OCI-LY3 (cell line): ENCODE measurements around the gene NEMP2.

Source experiments
- EZH2phosphoT487 ChIP-seq: fragments of 200-600 bp; shearing (Covaris generic); IDR thresholded peaks from 2 replicates; pipeline ENCODE4 v1.6.1; 2018; ENCODE audit warnings: antibody characterized with exemption, mixed run types, low read depth
- TF ChIP-seq, protein P1 (sequence below): fragments of 200-600, 300-600 bp; sonication (generic); IDR thresholded peaks from 2 replicates; pipeline ENCODE4 v1.5.1; 2014; ENCODE audit warnings: antibody characterized with exemption, low read length, low read depth

DNA sequence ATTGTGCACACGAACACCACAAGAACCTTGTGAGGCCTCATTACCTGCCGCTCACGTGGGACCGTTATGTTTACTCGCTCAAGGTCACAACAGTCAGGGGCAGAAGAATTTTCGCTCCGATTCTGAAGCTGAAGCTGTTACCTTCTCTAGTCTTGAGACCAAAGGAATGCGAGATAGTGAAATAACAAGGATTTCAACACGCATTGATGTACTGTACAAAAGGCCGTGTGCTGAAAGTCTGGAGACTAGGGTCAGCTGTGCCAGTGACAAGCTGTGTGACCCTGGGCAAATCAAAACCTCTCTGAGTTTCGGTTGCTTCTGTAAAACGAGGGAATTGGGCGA is 583 bp downstream of the NEMP2 start:
- TF ChIP-seq, protein P1, sequence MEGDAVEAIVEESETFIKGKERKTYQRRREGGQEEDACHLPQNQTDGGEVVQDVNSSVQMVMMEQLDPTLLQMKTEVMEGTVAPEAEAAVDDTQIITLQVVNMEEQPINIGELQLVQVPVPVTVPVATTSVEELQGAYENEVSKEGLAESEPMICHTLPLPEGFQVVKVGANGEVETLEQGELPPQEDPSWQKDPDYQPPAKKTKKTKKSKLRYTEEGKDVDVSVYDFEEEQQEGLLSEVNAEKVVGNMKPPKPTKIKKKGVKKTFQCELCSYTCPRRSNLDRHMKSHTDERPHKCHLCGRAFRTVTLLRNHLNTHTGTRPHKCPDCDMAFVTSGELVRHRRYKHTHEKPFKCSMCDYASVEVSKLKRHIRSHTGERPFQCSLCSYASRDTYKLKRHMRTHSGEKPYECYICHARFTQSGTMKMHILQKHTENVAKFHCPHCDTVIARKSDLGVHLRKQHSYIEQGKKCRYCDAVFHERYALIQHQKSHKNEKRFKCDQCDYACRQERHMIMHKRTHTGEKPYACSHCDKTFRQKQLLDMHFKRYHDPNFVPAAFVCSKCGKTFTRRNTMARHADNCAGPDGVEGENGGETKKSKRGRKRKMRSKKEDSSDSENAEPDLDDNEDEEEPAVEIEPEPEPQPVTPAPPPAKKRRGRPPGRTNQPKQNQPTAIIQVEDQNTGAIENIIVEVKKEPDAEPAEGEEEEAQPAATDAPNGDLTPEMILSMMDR: no peak
- TF ChIP-seq EZH2phosphoT487: no peak
